GM23338 (cell line): ENCODE data around the gene PITRM1. TPM values are rescaled to one million over a fixed set of nuclear protein-coding genes. Genes with fewer than 3 reads are reported as not detected.

Experiments used
- ATAC-seq: fragments of 200-7000 bp; cut with Tn5 transposase; 3 replicates; pipeline ENCODE4 v1.9.1; 2020
- DNase-seq: peaks from one replicate; pipeline ENCODE4 v3.0.0-alpha.2; 2015; ENCODE audit warnings: low spot score
- H2AFZ ChIP-seq: fragments of 200-600 bp; sonication (generic); 2 replicates; pipeline ENCODE4 v1.8.0; 2016; ENCODE audit warnings: antibody characterized with exemption, mild to moderate bottlenecking, moderate library complexity
- H3F3A ChIP-seq: fragments of 200-600 bp; sonication (generic); replicated peaks from 2 replicates; pipeline ENCODE4 v1.8.0; 2017; ENCODE audit warnings: antibody characterized with exemption, mixed run types, low read depth
- H3K27ac ChIP-seq: fragments of 200-600 bp; sonication (generic); 2 replicates; pipeline ENCODE4 v1.6.1; 2016; ENCODE audit warnings: low read depth
- H3K27me3 ChIP-seq: fragments of 200-600 bp; sonication (generic); 2 replicates; pipeline ENCODE4 v1.8.0; 2016; ENCODE audit warnings: mild to moderate bottlenecking, mixed run types, moderate library complexity; ENCODE audit not compliant: insufficient read depth
- H3K36me3 ChIP-seq: fragments of 200-600 bp; sonication (generic); 2 replicates; pipeline ENCODE4 v1.8.0; 2016; ENCODE audit warnings: mild to moderate bottlenecking; ENCODE audit not compliant: insufficient read depth
- H3K4me1 ChIP-seq: fragments of 200-600 bp; sonication (generic); 2 replicates; pipeline ENCODE4 v1.8.0; 2016; ENCODE audit warnings: mild to moderate bottlenecking, moderate library complexity; ENCODE audit not compliant: insufficient read depth
- H3K4me2 ChIP-seq: fragments of 200-600 bp; sonication (generic); 2 replicates; pipeline ENCODE4 v1.7.1; 2017; ENCODE audit warnings: mixed run types
- H3K4me3 ChIP-seq: fragments of 200-600 bp; sonication (generic); 2 replicates; pipeline ENCODE4 v1.6.1; 2016; ENCODE audit warnings: mixed run types
- H3K79me2 ChIP-seq: fragments of 200-600 bp; sonication (generic); replicated peaks from 2 replicates; pipeline ENCODE4 v1.8.0; 2017; ENCODE audit warnings: mild to moderate bottlenecking; ENCODE audit not compliant: insufficient read depth
- H3K9me2 ChIP-seq: fragments of 200-600 bp; sonication (generic); 2 replicates; pipeline ENCODE4 v1.8.0; 2017; ENCODE audit not compliant: insufficient read depth
- H4K20me1 ChIP-seq: fragments of 200-600 bp; sonication (generic); replicated peaks from 2 replicates; pipeline ENCODE4 v1.8.0; 2017; ENCODE audit warnings: mild to moderate bottlenecking; ENCODE audit not compliant: insufficient read depth
- H3K27ac Mint-ChIP-seq: 2 replicates; pipeline ENCODE4 v1.8.0; 2020; ENCODE audit warnings: inconsistent platforms, mild to moderate bottlenecking, moderate library complexity, mixed read lengths
- H3K27me3 Mint-ChIP-seq: 3 replicates; pipeline ENCODE4 v1.8.0; 2022; ENCODE audit warnings: low read depth, mild to moderate bottlenecking, moderate library complexity, mixed read lengths, inconsistent platforms; ENCODE audit not compliant: insufficient read depth, poor library complexity
- H3K36me3 Mint-ChIP-seq: 3 replicates; pipeline ENCODE4 v1.8.0; 2021; ENCODE audit warnings: low read depth, mild to moderate bottlenecking, inconsistent platforms, moderate library complexity, mixed read lengths
- H3K4me1 Mint-ChIP-seq: 3 replicates; pipeline ENCODE4 v1.8.0; 2020; ENCODE audit warnings: mild to moderate bottlenecking, inconsistent platforms, mixed read lengths
- H3K4me3 Mint-ChIP-seq: 3 replicates; pipeline ENCODE4 v1.8.0; 2021; ENCODE audit warnings: moderate library complexity, mild to moderate bottlenecking, inconsistent platforms, mixed read lengths
- H3K9me3 Mint-ChIP-seq: 3 replicates; pipeline ENCODE4 v1.8.0; 2020; ENCODE audit warnings: moderate library complexity, mild to moderate bottlenecking, inconsistent platforms, mixed read lengths
- CREB1 ChIP-seq: fragments of 250-450 bp; sonication (Bioruptor Pico); IDR thresholded peaks from 2 replicates; pipeline ENCODE4 v1.5.0; 2020; ENCODE audit warnings: low read depth, mild to moderate bottlenecking, moderate library complexity
- CTCF ChIP-seq, 2 experiments: fragments of 200-600 bp in 1 of 2; sonication (generic) in 1 of 2; conservative IDR thresholded peaks; 2 replicates each; pipeline versions ENCODE4 v1.5.1 to v1.6.1; 2016 to 2017; ENCODE audit warnings: antibody characterized with exemption in 2 of 2, low read depth in 2 of 2, mild to moderate bottlenecking in 2 of 2, moderate library complexity in 1 of 2
- ETS1 ChIP-seq: IDR thresholded peaks from 2 replicates; pipeline ENCODE4 v1.6.1; 2016; ENCODE audit warnings: antibody characterized with exemption
- EZH2 ChIP-seq: fragments of 200-600 bp; sonication (generic); IDR thresholded peaks from one replicate; pipeline ENCODE4 v1.8.0; 2017; ENCODE audit warnings: antibody characterized with exemption, mild to moderate bottlenecking, low read depth; ENCODE audit not compliant: unreplicated experiment
- EZH2phosphoT487 ChIP-seq: fragments of 200-600 bp; sonication (generic); IDR thresholded peaks from one replicate; pipeline ENCODE4 v1.8.1; 2018; ENCODE audit warnings: antibody characterized with exemption; ENCODE audit not compliant: unreplicated experiment
- JUNB ChIP-seq: IDR thresholded peaks from one replicate; pipeline ENCODE4 v1.6.1; 2016; ENCODE audit warnings: antibody characterized with exemption; ENCODE audit not compliant: unreplicated experiment
- NANOG ChIP-seq: IDR thresholded peaks from 2 replicates; pipeline ENCODE4 v1.6.1; 2016; ENCODE audit warnings: antibody characterized with exemption, borderline replicate concordance
- POLR2AphosphoS5 ChIP-seq: IDR thresholded peaks from 2 replicates; pipeline ENCODE4 v1.6.1; 2016; ENCODE audit warnings: antibody characterized with exemption, low read depth
- REST ChIP-seq: IDR thresholded peaks from one replicate; pipeline ENCODE4 v1.6.1; 2018; ENCODE audit warnings: antibody characterized with exemption; ENCODE audit not compliant: unreplicated experiment
- STAT1 ChIP-seq: IDR thresholded peaks from one replicate; pipeline ENCODE4 v1.6.1; 2016; ENCODE audit warnings: antibody characterized with exemption; ENCODE audit not compliant: unreplicated experiment
- ZNF114 ChIP-seq: fragments of 250-450 bp; sonication (Bioruptor Pico); IDR thresholded peaks from 2 replicates; pipeline ENCODE4 v1.5.0; 2020; ENCODE audit warnings: mild to moderate bottlenecking, moderate library complexity
- ZNF331 ChIP-seq: fragments of 250-450 bp; sonication (Bioruptor Pico); IDR thresholded peaks from 2 replicates; pipeline ENCODE4 v1.5.0; 2020; ENCODE audit warnings: low read depth, mild to moderate bottlenecking, moderate library complexity
- polyA plus RNA-seq: library from polyadenylated mRNA; unstranded; fragments of >200 nt; fragmentation: Nextera tagmentation; extraction: Ambion mirVana; gene quantifications from 2 replicates; pipeline ENCODE4 v1.2.1, GENCODE V29; 2016
- total RNA-seq: library from RNA; depleted of rRNA; stranded (reverse); fragments of >200 nt; shearing (Covaris generic); gene quantifications from 2 replicates; pipeline ENCODE4 v1.2.3, GENCODE V29; 2014

Gene PITRM1
- total and polyA plus RNA-seq, 2 experiments from 2014 or later, result 29.0 to 33.0 TPM

- no peak overlapping the region for H3K27ac Mint-ChIP-seq
- no peaks in the 10 kb centered on the region for H3K9me3 Mint-ChIP-seq
- Histone ChIP-seq H3K9me2 (no peaks in the 10 kb centered on the region), H2AFZ (no peak overlapping the region), H3K27me3 (no peaks in the 10 kb centered on the region), H4K20me1 (no peaks in the 10 kb centered on the region), H3K4me2 (no peak overlapping the region), H3K4me3 (no peak overlapping the region), H3K27ac (no peak overlapping the region), H3K4me1 (no peaks in the 10 kb centered on the region), H3K79me2 (no peaks in the 10 kb centered on the region), H3K36me3 (peaks cover 3% of the 10 kb centered on the region; the same call in 1 of the 2 replicates), H3F3A (no peaks in the 10 kb centered on the region)
- no peak for ATAC-seq
- DNase-seq, result no peak
- H3K27me3 Mint-ChIP-seq, result no peaks in the 10 kb centered on the region
- peaks cover 60% of the 10 kb centered on the region; the same call in 2 of the 3 replicates for H3K36me3 Mint-ChIP-seq
- no peaks in the 10 kb centered on the region for H3K4me1 Mint-ChIP-seq
- no peak overlapping the region for H3K4me3 Mint-ChIP-seq
- TF ChIP-seq CTCF (conservative IDR thresholded peaks at IDR 0.05; ENCODE audit: low read depth in 2 of 2) (no peak), CREB1 (CRISPR knock-in tag) (no peak), REST (no peak), POLR2AphosphoS5 (no peak), JUNB (no peak), ZNF331 (CRISPR knock-in tag) (no peak), EZH2phosphoT487 (no peak), EZH2 (no peak), STAT1 (no peak), NANOG (no peak)
These were observed 21.6 kb downstream of the PITRM1 start for GRCh38 chr10:3150961-3151360.

- peaks cover 59% of the 10 kb centered on the region; the same call in 2 of the 3 replicates for H3K36me3 Mint-ChIP-seq
- no peaks in the 10 kb centered on the region for H3K9me2 ChIP-seq
- H3K4me3 Mint-ChIP-seq, result no peak overlapping the region
- no peaks in the 10 kb centered on the region for H3K27me3 Mint-ChIP-seq
- no peaks in the 10 kb centered on the region for H3K4me1 ChIP-seq
- H3K4me3 ChIP-seq, result no peak overlapping the region
- no peaks in the 10 kb centered on the region for H3K9me3 Mint-ChIP-seq
- no peaks in the 10 kb centered on the region for H3F3A ChIP-seq
- H3K27ac Mint-ChIP-seq, result no peak overlapping the region
- no peak for DNase-seq
- H3K4me1 Mint-ChIP-seq, result no peaks in the 10 kb centered on the region
- no peaks in the 10 kb centered on the region for H3K27me3 ChIP-seq
- 0 out of 2 replicates have a peak, but pooled peaks cover 2% of the 10 kb centered on the region for H4K20me1 ChIP-seq
- no peak overlapping the region for H2AFZ ChIP-seq
- no peak for ATAC-seq
- no peaks in the 10 kb centered on the region for H3K79me2 ChIP-seq
- peaks cover 3% of the 10 kb centered on the region; the same call in 1 of the 2 replicates for H3K36me3 ChIP-seq
- no peak overlapping the region for H3K27ac ChIP-seq
- no peak overlapping the region for H3K4me2 ChIP-seq
- TF ChIP-seq CTCF (conservative IDR thresholded peaks at IDR 0.05; ENCODE audit: low read depth in 2 of 2) (no peak), REST (no peak), ZNF114 (CRISPR knock-in tag) (no peak), POLR2AphosphoS5 (no peak), EZH2 (no peak), ETS1 (no peak)
These were observed 22.2 kb downstream of the PITRM1 start for GRCh38 chr10:3150366-3150765.
